KBM-7 (cell line): ENCODE measurements around the gene BHLHE23.

Source experiments
- DNase-seq: peaks from one replicate; pipeline ENCODE4 v3.0.0-alpha.2; 2015
- in situ Hi-C: fragments of 300-500 bp; cut with MboI; formaldehyde crosslinking; loops from 2 replicates; pipeline ENCODE4 v1.14.3; 2020; ENCODE audit warnings: low sequenced_read_pairs, low pct_unique_long_range_greater_than_20kb, mixed read lengths

BHLHE23 gene

DNA sequence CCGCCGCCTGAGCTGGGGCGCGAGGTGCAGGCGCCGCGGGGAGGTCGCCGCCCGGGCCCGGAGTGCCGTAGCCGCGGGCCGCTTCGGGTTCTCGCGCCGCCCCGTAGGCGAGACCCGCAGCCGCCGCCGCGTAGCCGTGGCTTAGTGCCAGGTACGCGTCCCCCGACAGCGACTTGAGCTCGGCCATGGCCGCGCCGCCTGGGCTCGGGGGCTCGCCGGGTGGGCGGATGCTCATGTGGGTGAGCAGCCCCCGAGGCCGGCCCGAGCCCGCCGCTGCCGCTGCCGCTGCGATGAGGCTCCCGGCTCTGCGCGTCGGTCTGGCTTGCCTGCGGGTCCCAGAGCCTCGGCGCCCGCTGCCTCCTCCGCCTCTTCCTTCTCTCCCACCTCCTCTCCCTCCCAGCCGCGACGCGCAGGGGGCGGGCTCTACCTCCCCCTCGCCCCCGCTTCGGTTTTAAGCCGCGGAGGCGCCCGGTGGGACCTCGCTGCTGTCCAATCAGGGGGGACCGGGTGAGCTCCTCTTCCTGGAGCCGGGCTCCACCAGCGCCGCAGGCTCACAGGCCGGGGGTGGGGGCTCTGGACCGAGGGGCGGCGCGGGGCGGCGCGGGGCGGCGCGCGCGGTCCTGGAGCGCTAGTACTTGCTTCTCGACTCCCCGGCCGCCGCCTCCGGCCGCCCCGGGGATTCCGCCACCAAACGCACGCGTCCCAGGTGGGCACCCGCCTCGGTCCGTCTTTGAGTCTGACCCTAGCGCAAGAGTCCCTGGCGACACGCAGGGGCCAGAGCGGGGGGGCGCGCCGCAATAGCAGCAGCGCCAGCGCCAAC, at the start of gene BHLHE23:
Gene BHLHE23, minus strand, starts transcription at position 425 of the 820 bp plus-strand sequence. Its CDS starts 190 bp downstream, at position 235.
- in situ Hi-C loops, result no loop called here
- DNase-seq, result peak; percentile 64

DNA sequence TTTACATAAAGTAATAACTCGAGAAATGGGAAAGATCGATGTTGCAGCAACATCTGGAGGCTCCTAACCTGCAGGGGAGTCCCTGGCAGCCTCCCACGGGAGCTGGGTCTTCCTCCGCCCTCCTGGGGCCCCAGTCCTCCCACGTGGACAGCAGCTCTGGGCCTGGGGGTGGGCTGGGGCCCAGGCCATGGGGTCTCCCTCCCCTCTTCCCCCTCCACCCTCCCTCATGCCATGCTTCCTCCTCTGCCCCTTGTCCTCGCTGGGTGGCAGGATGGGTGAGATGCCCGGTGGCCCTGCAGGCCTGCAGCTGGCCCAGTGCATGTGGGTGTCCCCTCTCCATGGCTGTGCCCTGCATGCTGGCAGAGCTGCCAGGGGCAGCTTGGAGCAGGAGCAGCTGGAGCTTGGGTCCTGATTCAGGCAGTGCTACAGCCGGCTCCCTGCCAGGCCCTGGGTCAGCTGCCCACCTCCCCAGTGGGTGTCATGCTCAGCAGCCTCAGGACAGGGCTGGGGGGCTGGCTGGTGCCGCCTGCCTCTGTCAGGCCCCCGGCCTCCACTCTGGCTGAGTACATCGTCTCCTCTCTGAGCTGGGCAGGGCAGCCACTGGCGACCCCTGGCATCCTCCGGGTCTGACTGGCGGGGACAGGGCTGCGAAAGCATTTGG, 48.9 kb upstream of the BHLHE23 start:
- DNase-seq, result no peak
- in situ Hi-C loops, result no loop called here

DNA sequence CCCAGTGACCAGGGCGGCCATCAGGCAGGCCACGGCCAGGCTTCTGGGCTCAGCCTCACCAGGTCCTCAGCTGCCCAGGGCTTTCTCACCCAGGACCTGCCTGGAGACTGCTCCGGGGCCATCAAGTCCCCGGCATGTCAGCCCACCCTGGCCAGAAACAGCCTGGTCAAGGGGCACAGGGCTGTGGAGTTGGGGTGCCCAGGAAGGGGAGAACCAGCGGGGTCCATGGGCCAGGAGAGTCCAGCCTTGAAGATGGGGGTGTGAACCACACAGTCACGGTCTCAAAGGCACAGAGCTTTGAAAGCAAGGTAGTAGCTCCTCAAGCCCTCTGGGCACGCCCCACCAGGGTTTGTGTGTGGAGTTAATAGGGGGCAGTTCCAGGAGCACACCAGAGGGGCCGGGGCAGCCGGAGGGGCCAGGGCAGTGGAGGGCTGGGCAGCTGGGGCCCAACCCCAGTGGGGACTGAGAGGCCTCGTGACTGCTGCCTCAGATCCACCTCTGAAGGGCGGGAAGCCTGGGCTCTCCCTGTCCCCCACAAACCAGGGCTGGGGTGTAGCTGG, 48.0 kb upstream of the BHLHE23 start:
- no peak for DNase-seq
- in situ Hi-C loops, result no loop called here

DNA sequence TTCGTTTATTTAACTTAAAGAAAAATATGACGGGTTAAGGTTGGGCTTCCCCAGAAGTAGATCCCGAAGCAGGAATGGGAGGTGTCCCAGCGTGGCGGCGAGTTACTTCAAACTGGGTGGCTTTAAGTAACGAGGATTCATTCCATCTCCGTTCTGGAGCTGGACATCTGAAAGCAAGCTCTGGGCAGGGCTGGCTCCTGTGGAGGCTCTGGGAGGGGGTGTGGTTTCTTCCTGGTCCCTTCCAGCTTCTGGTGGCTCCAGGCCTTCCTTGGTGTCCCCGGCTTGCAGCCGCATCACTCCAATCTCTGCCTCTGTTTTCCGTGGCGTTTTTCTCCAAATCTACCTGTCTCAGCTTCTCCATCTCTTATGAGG, 47.3 kb upstream of the BHLHE23 start:
- no peak for DNase-seq
- in situ Hi-C loops, result no loop called here

DNA sequence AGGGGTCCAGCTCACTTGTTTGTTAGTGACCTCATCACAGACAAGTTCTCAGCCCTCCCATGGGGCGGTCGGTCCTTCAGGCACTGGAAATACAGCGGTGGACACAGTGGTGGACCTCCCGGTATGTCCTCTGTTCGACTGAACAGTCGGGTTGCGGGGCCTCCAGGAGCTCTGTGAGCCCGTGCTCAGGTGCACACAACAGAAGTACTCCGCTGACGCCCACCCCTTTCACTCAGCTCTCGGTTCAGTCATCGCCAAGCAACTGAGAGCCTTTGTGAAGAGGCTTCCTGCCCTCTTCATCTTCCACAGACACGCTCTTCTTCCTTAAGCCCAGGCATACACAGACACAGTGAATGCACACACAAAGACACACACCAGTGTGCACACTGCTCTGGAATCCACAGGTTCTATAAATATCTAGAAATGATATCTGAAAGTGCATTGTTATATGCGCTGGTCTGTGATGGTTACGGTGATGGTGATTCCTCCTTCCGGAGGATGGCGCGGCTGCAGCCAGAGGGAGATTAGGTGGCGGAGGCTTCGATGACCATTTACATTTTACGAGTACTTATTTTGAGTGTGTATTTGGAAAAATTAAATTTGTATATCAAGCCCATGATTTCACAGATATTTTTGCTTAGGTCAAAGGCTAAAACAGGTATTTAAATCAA, 46.8 kb upstream of the BHLHE23 start:
- in situ Hi-C loops, result no loop called here
- no peak for DNase-seq

DNA sequence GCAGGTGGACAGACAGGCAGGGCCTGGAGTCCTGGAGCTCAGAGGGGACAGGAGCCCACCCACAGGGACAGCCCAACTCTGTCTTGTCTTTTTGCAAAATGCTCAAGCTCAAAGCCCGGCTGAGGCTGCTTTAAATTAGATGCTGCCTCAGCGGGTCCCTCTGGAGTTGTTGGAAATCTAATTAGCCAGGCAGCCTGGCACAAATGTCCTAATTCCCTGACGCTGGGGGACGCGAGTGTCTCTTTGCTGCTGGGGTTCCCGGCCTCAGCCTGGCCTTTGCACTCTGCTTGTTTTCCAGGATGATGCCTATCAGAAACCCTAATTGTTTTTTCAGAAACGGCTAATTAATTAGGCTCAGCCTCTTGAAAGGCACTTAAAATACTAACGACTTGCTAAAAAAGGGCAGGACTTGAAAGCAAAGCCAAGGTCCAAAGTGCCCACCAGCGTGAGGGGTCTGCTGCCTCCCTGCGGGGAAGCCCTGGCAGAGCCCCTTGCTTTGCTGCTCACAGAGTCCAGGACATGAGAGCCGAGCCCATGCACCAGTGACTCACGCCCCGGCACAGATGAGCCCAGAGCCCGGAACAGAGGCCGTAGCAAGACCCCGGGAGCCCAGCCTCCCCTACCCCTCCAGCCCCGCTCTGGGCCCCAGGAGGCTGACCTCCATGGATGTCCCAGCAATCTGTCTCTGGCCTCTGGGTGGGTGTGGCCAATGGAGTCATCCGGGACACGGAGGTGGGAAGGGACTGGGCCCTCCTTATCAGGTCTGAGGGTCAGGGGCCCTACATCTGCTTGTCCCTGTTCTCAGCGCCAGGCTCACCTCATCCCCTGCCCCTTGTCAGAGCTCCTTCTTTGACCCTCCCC, 46.0 kb upstream of the BHLHE23 start:
- in situ Hi-C loops, result no loop called here
- no peak for DNase-seq

DNA sequence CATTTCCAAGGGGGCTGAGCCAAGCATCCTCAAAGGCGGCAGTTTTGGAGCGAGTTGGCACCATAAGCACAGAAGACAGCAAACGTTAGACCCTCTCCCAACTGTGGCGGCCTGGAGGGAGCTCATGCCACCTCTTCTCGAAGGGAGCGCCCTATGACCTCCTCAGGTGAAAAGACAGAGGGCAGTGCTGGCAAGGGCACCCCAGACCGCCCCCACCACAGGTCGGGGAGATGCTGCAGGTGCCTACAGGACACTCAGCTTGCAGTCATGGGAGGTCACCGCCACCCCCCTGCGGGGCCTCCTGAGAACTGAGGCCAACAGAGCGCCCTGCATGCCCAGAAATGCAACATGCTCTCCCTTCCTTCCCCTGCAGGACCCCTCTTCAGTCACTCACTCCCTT, 45.1 kb upstream of the BHLHE23 start:
- in situ Hi-C loops, result no loop called here
- DNase-seq, result no peak

DNA sequence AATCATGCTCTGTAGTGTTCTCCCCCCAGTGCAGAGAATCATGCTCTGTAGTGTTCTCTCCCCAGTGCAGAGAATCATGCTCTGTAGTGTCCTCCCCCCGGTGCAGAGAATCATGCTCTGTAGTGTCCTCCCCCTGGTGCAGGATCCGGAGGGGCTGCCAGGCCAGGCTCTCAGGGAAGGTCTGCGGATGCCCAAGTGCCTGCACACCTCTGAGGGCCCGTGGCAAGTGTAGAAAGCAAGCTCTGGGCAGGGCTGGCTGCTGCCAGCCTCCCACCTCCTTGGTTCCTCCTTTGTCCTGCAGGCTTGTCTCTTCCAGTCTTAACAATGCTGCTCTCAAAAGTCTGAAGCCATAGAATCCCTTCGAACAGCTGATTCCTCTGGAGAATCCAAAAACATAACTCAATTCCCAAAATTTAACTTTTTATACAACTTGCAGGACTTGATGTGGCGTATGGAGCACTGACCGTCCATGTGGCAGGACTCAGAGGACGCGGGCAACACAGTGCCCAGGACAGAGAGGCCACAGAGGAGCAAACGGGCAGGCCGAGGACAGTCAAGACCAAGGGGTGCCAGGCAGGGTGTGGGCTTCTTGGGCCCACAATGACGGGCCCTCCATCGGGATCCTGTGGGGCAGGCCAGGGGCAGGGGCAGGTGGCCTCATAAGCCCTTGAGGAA, 44.6 kb upstream of the BHLHE23 start:
- DNase-seq, result no peak
- in situ Hi-C loops, result no loop called here

DNA sequence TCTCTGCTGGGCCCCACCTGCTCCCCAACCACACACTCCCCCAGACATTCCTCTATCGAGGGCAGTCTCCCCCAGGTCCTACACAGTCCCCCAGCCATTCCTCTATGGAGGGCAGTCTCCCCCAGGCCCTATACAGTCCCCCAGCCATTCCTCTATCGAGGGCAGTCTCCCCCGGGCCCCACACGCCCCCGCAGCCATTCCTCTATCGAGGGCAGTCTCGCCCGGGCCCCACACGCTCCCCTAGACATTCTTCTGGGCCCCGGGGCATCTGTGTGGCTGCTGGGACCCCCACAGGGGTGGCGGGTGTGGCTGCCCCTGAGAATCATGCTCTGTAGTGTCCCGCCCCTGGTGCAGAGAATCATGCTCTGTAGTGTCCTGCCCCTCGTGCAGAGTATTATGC, 43.6 kb upstream of the BHLHE23 start:
- DNase-seq, result no peak
- in situ Hi-C loops, result no loop called here

DNA sequence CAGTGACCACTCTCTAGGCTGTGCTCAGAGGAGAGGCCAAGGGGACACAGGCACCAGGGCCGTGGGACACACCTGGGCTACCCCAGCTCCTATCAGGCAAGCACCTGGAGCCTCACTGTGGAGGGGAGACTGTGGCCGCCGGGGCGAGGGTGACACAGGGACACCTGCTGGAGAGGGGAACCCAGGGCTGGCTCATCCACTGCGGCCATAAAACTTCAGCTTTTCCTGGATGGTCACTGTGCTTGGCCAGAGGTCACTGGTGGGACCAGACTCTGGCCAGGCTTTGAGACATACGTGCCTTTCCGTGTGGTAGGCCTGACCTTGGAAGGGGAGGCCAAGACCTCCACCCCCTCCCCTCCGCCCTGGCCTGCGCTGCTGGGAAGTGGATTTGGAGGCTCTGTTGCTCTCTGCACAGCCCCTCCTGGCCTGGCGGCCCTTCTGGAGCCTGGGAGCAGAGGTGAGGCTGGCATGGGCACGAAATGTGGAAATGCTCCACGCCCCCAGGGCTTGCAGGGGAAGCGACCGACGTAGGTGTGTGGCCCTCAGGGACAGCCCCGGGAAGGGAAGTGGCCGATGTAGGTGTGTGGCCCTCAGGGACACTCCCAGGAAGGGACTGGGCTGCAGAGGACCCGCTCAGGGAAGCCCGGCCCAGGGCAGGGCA, 42.9 kb upstream of the BHLHE23 start:
- in situ Hi-C loops, result no loop called here
- no peak for DNase-seq

DNA sequence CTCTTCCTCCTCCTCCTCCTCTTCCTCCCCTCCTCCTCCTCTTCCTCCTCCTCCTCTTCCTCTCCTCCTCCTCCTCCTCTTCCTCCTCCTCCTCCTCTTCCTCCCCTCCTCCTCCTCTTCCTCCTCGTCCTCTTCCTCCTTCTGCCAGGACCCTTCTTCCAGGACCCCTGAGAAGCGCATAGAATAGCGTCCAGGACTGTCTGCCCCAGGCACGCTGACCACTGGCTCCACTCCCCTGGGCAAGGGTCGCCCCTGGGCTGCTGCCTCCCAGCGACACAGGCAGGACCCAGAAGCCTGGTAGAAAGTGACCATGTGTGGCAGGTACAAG, 42.4 kb upstream of the BHLHE23 start:
- DNase-seq, result no peak
- in situ Hi-C loops, result no loop called here

DNA sequence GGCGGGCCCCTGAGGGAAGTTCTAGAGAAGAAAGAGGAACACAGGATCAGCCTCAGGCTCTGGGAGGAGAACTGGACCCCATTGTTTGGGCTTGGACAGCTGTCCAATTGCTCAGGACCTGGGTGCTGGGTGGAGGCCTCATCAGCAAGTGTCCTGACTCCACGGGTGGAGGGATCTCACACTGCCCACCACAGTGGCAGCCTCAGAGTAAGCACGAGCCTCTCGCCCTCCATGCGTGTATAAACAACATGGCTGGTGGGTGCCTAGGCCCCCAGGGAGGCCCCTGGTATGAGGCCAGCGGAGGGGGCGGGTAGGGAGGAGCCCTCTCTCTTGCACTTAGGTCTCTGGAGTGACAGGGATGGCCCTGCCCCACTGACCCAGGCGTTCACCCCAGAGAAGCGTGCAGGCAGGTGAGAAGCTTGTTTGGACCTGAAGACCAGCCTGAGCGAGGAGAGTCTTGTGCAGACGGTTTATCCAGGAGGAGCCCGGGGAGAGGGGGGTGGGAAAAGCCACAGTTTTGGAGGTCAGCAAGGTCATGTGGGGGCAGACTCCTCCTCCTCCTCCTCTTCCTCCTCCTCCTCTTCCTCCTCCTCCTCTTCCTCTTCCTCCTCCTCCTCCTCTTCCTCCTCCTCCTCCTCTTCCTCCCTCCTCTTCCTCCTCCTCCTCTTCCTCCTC, 41.9 kb upstream of the BHLHE23 start:
- no peak for DNase-seq
- in situ Hi-C loops, result no loop called here

DNA sequence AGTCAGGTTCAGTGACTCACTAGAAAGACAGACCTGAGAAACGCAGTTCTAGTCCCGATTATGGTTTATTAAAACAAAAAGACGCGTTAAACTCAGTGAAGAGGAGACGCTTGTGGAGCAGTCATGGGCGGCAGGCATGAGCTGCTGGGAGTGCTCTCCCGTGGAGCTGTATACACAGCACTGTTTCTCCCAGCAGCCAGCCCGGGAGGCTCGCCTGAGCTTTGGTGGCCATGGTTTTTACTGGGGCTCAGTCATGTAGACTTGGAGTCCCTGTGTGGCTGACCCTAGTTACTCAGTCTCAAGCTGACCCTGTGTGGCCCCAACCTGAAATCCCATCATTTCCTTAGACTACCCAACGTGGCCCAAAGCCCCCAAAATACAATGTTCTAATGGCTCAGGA, 41.2 kb upstream of the BHLHE23 start:
- in situ Hi-C loops, result no loop called here
- DNase-seq, result no peak

DNA sequence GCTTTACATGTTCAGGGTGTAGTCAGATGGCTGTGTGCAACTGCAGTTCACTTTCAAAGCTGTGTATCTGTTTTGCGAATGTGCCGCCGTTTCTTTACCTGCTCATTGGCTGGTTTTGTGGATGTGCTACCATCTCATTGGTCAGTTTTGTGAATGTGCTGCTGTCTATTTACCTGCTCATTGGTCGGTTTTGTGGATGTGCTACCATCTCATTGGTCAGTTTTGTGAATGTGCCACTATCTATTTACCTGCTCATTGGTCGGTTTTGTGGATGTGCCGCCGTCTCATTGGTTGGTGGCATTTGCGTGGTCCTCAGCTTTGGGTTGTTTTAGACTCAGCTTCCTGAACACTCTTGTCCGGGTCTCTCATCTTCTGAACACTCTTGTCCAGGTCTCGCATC, 40.5 kb upstream of the BHLHE23 start:
- DNase-seq, result no peak
- in situ Hi-C loops, result no loop called here

DNA sequence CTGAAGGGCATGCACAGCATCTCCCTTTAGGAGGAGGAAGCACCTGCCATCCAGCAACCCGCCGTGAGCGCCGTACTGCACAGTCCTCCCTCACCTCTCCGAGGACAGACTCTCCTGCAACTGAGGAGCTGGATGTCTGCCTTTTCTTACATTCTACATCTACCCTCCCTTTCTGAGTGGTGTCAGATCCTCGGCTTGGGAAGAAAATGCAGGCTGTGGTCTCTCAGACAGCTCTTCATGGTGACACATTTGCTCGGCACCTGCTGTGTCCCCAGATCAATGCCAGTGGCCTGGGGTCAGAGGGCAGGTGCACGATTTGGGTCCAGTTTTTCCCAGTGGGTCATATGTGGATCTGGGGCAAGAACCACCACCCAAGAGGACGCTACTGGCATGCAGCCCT, 40.1 kb upstream of the BHLHE23 start:
- DNase-seq, result no peak
- in situ Hi-C loops, result no loop called here

DNA sequence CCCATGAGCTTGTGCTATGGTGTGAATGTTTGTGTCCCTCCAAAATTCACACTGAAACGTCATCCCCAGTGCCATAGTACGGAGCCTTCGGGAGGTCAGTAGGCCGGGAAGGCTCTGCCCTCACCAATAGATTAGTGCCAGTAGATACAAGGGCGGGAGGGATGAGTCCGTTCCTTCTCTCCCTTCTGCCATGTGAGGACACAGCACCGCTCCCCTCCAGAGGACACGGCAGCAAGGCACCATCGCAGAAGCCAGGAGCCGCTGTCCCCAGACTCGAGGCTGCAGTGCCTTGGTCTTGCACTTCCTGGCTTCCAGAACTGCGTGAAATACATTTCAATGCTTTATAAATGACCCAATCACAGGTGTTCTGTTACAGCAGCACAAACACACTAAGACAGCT, 39.2 kb upstream of the BHLHE23 start:
- no peak for DNase-seq
- in situ Hi-C loops, result no loop called here

DNA sequence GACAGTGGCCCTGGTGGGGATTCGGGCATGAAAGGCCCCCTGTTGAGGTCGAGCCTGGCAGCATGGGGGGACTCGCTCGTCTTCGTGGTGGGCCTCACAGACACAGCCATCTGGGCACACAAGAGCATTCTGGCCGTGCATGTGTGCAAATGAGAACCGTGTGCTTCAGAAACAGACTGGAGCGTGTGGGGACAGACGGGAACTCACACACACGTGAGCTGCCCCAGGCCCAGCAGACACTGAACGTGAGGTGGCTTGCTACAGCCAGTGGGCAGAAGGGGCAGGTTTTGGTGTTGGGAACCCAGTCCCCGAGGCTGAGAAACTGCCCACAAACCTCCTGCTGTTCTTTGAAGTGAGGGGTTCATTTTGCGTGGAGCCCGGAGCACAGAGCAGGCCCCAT, 38.6 kb upstream of the BHLHE23 start:
- in situ Hi-C loops, result no loop called here
- DNase-seq, result no peak

DNA sequence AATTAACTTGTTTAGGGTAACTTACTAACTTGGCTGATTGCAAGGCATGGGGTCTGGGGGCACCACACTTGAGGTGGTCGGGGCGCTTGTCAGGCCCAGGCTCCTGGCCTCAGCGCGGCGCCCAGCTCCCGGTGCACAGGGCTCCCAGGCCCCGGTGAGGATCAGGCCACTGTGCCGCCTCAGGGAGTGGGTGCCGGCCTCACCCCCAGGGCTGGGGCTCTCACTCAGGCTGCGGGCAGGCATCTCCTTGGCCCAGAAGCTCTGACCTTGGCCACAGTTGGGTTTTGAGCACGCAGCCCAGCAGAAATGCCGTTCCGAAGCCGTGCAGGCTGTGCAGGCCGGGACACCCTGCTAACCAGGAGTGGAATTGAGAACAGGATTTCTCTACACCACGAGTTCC, 37.8 kb upstream of the BHLHE23 start:
- in situ Hi-C loops, result no loop called here
- DNase-seq, result no peak
